HG02938 (cell line): Measurements from ENCODE around the gene AK9.
"Not testable (repeated sequence)": the region's sequence is repeated elsewhere in the genome, so short reads cannot be mapped to it uniquely, and the experiment has no call there.

Source experiments
- ATAC-seq: cut with Tn5 transposase; IDR thresholded peaks from one replicate; pipeline ENCODE4 v1.9.1; 2021; ENCODE audit warnings: mild to moderate bottlenecking, moderate library complexity; ENCODE audit not compliant: unreplicated experiment

The AK9 gene

DNA sequence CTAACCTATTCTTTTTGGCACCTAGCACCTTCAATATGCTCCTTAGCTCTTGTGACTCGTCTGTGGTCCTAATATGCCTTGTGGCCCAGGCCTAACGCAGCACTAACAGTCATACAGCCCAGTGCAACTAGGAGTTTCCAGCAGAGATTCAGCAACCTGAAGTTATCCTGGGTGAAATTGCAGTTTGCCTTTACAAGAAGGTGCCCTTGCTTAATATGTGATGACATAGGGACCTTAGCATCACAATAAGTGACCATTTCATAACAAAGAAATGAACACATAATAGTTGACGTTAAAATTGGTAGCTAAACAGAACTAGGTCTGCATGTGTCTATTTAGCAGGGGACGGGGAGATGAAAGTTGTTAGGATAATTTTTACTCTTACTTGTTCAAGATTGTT, 10.2 kb upstream of the AK9 start:
- no peak for ATAC-seq

DNA sequence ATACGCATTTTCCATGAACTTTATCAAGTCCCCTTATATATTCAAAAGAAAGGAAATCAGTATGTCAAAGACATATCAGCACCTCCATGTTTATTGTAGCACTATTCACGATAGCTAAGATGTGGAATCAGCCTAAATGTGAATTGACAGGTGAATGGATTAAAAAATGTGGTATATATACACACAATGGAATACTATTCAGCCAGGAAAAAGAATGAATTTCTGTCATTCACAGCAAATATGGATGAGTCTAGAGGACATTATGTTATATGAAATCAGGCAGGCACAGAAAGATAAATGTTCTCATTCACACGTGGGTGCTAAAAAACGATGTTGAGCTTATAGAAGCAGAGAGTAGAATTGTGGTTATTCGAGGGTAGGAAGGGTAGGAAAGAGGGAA, 5.4 kb upstream of the AK9 start:
- no peak for ATAC-seq

DNA sequence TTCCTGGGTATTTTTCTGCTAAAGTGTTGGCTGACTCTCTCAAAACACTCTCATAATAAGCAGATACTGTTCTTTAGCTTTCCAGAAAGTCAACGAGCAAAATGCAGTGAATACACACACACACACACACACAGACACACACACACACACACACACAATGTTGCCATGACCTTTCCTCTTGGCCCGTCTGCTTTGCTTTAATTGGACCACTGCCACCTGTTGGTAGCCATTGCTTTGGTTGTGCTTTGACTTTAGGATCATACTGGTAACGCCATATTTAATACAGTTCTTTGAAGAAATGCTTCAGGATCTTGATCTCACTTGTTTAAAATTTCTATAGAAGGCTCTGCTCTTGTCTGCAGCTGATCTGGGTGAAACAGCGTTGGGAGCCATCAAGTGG, 4.5 kb upstream of the AK9 start:
- no peak for ATAC-seq

DNA sequence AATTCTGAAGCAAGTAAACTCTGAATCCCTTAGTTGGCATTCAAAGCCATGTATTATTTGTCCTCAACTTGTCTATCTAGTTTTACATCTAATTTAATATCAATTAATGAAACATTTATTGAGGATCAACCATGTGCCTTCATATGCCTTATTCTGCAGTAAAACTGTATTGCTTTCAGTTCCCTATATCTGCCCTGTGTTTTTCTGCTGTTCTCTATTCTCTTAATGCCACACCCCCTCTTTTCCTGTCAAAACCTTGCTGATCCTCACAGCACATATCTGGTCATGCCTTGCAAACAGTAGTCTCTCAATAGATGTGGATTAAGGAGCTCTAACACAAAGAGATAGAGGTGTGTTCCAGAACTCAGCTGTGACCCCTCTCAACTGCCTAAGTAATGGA, 2.1 kb upstream of the AK9 start:
- ATAC-seq = no peak

DNA sequence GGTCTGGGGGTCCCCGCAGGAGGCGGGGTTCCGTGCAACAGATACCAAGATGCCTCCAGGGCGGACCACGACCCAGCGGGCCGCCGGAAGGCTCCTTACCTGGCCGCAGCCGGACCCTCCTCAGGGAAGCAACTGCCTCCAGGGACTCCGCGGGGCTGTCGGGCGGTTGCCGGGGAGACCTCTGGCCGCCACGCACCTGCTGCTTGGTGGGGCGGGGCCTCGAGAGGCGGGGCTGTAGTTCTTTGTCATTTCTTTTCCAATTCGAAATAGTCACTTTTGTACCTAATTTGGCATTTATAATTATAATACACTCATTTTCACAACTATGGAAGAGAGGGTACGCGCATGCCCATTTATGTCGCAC, 647 bp downstream of the AK9 start:
- peak; percentile 32 for ATAC-seq

DNA sequence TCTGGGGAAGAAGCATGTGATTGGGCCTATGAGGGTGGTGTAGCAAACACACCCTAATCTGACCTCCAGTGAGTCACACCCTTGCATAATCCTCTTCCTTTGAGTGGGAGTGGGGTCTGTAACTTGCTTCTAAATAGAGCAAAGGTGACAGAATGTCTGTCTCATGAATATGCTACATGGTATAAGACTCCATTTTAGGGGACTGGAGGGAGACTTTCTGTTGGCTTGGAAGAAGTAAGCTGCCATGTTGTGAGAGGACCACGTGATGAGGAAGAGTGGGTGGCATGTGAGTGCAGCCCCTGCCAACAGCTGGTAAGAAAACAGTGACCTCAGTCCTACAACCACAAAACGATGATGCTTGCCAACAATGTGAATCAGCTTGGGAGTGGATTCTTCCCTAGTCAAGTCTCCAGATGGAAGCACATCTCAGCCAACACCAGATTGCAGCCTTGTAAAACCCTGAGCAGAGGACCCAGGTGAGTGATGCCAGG, 3.7 kb downstream of the AK9 start:
- no peak for ATAC-seq

DNA sequence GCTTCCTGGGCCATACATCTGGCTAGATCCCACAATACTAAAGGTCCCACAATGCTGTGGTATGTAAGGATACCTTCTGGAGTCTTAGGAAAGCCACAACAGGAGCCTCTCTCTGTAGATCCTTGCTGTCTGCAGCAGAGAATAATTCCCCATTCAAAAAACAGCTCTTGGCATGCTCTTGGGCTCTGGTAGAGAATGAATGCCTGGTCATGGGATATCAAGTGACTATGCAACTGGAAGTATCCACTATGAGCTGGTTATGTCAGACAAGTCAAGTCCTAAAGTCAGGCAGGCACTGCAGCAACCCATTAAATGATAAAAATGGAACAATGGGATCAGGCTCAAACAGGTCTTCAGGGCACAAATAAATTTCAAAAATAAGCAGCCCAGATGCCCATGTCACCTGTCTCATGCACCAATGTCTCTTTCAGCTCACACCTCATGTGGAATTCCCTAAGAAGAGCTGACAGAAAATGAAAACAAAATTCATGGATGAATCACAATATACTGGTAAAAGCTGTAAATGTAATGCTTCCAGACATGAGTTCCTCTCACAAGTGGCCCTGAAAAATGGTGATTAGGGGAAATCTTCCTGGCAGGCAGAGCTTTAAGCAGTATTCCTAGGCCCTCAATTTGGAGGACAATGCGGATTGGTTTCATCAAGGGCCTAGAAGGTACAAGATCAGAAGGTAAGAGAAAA, 4.3 kb downstream of the AK9 start:
- ATAC-seq = no peak

DNA sequence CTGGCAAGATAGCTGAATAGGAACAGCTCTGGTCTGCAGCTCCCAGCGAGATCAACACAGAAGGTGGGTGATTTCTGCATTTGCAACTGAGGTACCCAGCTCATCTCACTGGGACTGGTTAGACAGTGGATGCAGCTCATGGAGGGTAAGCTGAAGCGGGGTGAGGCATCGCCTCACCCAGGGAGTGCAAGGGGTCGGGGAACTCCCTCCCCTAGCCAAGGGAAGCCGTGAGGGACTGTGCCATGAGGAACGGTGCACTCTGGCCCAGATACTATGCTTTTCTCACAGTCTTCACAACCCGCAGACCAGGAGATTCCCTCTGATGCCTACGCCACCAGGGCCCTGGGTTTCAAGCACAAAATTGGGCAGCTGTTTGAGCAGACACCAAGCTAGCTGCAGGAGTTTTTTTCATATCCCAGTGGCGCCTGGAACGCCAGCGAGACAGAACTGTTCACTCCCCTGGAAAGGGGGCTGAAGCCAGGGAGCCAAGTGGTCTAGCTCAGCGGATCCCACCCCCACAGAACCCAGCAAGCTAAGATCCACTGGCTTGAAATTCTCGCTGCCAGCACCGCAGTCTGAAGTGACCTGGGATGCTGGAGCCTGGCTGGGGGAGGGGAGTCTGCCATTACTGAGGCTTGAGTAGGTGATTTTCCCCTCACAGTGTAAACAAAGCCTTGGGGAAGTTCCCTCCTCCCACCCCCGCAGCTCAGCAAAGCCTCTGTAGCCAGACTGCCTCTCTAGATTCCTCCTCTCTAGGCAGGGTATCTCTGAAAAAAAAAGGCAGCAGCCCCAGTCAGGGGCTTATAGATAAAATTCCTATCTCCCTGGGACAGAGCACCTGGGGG, 12.1 kb downstream of the AK9 start:
- not testable (repeated sequence) for ATAC-seq

DNA sequence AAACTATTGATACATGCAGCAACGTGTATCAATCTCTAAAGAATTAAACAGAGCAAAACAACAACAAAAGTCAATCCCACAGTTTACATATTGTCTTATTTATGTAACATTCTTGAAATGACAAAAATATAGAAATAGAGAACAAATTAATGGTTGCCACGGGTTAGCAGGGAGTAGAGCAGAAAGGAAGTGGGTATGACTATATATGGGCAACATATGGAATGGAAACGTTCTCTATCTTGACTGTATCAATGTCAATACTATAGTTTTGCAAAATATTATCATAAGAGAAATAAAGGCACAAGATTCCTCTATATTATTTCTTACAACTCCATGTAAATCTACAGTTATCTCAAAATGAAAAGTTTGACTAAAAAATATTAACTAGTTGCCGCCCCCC, 12.8 kb downstream of the AK9 start:
- no peak for ATAC-seq

DNA sequence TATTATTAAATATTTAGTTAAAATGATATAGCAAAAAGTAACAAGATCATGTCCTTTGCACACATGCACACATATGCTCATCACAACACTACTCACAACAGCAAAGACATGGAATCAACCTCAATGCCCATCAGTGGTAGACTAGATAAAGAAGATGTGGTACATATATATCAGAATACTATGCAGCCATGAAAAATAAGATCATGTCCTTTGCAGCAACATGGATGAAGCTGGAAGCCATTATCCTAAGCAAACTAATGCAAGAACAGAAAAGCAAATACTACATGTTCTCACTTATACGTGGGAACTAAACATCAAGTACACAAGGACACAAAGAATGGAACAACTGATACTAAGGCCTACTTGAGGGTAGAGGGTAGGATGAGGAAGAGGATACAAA, 14.3 kb downstream of the AK9 start:
- ATAC-seq = no peak

DNA sequence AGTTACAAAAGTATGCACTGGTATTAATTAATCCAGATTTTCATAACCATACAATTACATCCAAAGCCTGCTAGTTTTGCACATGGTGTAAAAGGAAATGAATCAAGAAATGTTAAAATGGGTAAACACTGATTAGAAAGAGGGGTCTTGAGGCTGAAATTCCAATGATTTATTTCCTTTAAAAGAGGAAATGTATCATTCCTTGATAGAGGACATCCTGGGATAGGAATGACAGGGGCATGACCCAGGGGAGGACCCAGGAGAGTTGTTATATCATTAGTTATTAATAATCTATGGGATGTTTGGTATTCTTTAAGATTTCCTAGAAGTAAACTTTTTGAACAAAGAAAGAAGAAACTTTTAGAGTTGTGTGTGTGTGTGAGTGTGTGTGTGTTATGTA, 18.2 kb downstream of the AK9 start:
- no peak for ATAC-seq

DNA sequence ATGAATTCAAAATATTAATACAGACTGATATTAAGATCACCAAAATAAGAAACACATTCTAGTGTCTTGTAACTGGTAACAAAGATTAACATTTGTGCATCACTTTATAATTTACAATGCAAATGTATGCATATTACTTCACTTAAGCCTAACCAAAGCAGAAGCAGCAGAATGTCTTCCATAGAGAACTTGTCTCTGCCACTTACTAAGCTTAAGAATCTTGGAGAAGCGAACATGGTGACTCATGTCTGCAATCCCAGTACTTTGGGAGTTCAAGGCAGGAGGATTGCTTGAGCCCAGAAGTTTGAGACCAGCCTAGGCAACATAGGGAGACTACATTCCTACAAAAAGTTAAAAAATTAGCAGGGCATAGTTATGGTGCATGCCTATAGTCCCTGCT, 18.8 kb downstream of the AK9 start:
- ATAC-seq = no peak

DNA sequence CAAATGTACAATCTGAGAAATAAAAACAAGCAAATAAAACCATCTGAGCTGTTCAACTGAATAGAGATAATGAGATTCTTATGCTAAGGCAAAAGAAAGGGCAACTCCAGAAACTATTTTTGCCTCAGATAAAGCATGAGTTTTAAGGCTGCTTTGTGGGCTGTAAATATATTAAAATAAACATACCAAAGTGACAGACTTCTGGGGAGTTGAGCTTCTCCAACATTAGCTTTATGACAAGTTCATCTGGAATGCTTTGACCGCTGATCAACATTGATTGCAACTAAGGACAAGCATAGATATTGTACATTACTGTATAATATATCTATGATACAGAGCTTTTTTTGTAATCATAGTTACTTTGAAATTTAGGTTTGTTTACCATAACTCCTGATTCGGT, 19.3 kb downstream of the AK9 start:
- no peak for ATAC-seq

DNA sequence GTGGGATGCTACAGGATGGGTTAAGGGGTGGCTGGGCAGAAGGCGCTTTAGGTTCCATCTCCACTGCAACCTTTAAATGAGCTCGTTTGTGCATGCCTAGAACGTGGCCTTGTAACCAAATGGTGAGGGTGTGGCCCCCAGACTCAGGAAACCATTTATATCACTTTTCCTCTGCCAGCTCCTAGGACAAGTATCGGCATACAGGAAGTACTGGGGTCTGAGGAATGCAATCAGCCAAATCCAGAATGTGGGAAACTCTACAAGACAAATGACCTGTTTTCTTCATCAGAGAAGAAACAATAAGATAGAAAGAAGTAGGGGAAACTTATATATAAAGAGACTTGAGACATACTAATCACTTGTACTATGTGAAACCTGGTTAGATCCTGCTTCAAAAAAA, 21.2 kb downstream of the AK9 start:
- no peak for ATAC-seq

DNA sequence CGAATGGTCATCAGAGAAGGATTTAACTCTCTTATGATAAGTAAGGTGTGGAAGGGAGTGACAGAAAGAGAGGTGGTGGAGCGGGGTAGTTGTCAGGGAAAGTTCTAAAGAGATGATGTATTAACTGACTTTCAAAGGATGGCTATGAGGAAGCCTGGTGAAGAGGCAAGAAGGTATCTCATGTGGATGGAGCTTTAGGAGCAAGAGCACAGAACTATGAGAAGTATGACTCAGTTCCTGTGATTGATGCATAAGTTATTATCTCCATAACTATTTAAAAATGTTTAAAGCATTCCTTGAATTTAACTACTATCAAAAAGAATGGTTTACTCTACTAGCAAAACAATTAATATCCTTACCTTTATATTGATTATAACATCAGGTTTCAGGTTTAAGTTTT, 28.8 kb downstream of the AK9 start:
- ATAC-seq = no peak

DNA sequence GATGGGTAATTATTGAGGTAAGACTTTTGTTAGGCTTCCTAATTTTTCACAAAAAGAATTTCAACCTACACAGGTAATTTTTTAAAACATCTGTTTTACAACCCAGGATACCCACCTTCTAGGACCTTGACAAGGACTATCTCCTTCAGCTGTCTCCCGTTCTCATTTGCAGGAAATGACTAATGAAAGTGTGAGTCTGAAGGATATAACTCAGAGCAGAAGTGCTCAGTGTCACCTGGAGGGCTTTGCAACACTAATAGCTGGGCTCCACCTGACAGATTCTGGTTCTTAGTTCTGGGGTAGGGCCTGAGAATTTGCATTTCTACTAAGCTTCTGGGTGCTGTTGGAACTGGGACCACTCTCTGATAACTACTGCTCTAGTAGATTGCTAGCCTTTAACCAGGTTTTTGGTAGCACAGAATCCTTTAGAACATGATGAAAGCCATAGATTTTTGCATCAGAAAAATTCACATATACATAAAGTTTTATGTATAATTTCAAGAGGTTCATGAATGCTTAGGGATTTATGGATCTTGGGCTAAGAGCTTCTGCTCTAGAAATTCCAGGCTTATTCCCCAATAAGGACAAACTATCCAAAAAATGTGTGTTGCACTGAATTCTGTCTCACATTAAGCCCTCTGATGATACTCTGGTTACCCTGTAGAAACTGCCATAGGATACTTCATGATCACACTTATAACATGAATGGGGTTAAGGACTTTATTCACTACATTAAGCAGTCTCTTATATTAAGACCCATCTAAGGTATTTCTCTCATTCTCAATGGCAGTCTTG, 30.3 kb downstream of the AK9 start:
- no peak for ATAC-seq

DNA sequence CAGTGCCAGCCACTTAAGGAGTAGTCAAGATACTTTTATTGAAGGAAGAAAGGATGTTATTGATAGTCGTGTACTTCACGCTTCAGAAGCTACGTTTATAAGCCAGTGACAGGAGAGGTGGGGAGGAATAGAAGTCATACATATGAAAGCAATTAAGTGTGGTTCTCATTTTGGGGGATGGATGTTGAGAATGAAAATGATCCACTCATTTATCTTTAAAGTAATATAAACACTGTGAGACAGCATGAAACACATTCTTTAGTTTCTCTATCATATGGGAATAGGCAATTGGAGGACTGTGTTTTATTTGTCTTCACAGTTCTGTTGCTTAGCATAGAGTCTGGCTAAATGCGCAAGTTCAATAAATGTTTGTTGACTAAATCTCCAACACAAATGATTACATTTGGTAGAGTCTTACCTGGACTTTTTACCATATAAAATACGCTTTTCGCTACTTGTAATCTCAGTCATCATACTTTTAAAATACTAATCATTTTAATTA, 35.2 kb downstream of the AK9 start:
- ATAC-seq = no peak

DNA sequence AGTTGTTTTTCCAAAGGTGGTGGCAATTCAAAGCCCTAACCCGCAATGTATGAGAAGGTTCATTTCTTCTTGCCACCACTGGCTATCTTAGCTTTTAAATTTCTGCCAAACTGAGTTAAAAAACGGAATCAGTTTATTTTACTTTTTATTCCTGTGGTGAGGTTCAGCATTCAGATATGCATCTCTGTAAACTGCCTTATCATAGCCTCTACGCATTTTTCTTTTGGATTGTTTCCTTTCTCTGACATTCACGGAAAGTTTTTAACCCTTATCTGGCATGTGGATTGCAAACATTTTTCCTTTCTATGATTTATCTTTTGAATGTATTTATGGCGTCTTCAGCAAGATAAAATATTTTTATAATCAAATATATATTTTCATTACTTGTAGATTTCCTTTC, 37.7 kb downstream of the AK9 start:
- ATAC-seq = no peak

DNA sequence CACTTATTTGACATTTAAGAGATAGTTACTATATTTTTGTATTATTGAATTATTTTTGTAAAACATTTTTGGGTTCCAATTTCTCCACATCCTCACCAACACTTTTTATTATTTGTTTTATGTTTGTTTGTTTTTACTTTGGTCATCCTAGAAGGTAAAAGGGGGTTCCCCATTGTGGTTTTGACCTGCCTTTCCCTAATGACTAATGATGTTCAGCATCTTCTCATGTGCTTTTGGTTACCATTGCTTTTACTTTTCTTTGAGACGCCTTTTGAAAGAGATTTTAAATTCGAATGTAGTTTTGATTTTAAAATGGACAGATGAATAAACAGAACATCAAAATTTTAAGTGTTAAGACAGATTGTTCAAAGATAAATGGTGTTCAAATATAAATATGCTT, 46.9 kb downstream of the AK9 start:
- ATAC-seq = no peak

DNA sequence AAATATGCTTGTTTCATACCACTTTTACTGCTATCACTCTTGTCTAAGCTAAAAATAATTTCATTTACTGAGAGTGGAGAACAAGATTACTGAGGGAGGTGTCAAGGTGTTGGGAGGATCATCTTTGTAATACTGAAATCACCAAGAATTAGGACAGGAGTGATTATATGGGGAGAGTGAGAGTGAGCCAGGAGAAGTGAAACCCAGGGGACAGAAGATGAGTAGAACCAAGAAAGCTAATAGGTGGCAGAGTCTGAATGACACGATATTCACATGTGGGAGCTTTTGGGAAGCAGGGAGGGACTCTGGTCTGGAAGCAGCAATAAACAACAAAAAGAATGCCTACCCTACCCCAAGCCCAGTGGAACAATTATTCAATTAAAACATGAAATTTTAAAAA, 58.6 kb downstream of the AK9 start:
- no peak for ATAC-seq

DNA sequence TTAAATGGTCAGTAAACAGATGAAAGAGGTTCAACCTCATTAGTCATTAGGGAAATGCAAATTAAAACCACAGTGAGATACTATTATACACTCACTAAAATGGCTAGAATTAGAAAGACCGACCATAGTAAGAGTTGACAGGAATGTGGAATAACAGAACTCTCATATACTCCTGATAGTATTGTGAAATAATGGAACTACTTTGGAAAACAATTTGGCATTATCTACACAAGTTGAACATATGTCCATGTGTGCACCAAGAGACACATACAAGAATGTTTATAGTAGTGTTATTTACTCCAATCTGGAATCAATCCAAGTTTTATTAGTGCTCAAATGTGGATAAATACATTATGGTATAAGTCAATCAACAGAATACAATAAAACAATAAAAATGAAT, 59.6 kb downstream of the AK9 start:
- no peak for ATAC-seq
